Mesothelial cell of epicardium (in vitro differentiated cells): ENCODE measurements around the gene HSPA12B. TPM values are rescaled to one million over a fixed set of nuclear protein-coding genes. Genes with fewer than 3 reads are reported as not detected.

Experiments used
- DNase-seq, 2 experiments: peaks; one replicate each; pipeline ENCODE4 v3.0.0; 2021; ENCODE audit warnings: low spot score in 2 of 2; ENCODE audit not compliant: unreplicated experiment in 2 of 2
- H3K27ac Mint-ChIP-seq: 2 replicates; pipeline ENCODE4 v1.8.0; 2021; ENCODE audit warnings: mixed read lengths
- H3K27me3 Mint-ChIP-seq: 2 replicates; pipeline ENCODE4 v1.8.0; 2021; ENCODE audit warnings: low read depth, mixed read lengths
- H3K36me3 Mint-ChIP-seq: 2 replicates; pipeline ENCODE4 v1.8.0; 2021; ENCODE audit warnings: mixed read lengths
- H3K4me1 Mint-ChIP-seq: 2 replicates; pipeline ENCODE4 v1.8.0; 2021; ENCODE audit warnings: mixed read lengths
- H3K4me3 Mint-ChIP-seq: 2 replicates; pipeline ENCODE4 v1.8.0; 2021; ENCODE audit warnings: mild to moderate bottlenecking, moderate library complexity, mixed read lengths
- H3K9me3 Mint-ChIP-seq: 2 replicates; pipeline ENCODE4 v1.8.0; 2021; ENCODE audit warnings: mixed read lengths
- total RNA-seq: library from RNA; stranded (reverse); gene quantifications from 3 replicates; pipeline ENCODE4 v1.2.1, GENCODE V29; 2021
- TF ChIP-seq, protein P1 (sequence below): fragments of 200-600 bp; sonication (generic); IDR thresholded peaks from one replicate; pipeline ENCODE4 v1.5.0; 2021; ENCODE audit warnings: antibody characterized with exemption; ENCODE audit not compliant: unreplicated experiment

The HSPA12B gene
- total RNA-seq, 1 donor from 2014 or later: 13.0 TPM

DNA sequence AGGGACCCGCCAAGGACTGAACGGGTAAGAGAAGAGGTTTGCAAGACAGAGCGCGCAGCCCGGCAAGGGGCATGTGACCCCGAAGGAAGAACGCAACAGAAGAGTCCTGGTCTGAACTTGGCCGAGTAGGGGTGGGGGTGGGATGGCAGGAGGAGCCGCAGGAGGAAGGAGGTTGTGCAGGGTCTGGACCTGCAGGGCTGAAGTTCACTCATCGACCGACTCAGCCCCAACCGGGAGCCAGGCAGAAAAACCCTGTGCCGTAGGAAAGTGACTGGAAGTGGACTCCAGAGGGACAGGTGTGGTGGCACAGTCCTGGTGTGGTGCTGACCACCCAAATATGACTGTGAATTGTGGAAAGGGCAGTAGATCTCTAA, 19.9 kb downstream of the HSPA12B start:
- peaks cover 4% of the 10 kb centered on the region for H3K4me1 Mint-ChIP-seq
- peak overlapping the region; percentile 31 for H3K4me3 Mint-ChIP-seq
- DNase-seq: no peak
- H3K36me3 Mint-ChIP-seq: peaks cover 2% of the 10 kb centered on the region
- no peaks in the 10 kb centered on the region for H3K9me3 Mint-ChIP-seq
- TF ChIP-seq, protein P1, sequence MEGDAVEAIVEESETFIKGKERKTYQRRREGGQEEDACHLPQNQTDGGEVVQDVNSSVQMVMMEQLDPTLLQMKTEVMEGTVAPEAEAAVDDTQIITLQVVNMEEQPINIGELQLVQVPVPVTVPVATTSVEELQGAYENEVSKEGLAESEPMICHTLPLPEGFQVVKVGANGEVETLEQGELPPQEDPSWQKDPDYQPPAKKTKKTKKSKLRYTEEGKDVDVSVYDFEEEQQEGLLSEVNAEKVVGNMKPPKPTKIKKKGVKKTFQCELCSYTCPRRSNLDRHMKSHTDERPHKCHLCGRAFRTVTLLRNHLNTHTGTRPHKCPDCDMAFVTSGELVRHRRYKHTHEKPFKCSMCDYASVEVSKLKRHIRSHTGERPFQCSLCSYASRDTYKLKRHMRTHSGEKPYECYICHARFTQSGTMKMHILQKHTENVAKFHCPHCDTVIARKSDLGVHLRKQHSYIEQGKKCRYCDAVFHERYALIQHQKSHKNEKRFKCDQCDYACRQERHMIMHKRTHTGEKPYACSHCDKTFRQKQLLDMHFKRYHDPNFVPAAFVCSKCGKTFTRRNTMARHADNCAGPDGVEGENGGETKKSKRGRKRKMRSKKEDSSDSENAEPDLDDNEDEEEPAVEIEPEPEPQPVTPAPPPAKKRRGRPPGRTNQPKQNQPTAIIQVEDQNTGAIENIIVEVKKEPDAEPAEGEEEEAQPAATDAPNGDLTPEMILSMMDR: no peak
- no peak overlapping the region for H3K27ac Mint-ChIP-seq
- peaks cover 50% of the 10 kb centered on the region for H3K27me3 Mint-ChIP-seq

DNA sequence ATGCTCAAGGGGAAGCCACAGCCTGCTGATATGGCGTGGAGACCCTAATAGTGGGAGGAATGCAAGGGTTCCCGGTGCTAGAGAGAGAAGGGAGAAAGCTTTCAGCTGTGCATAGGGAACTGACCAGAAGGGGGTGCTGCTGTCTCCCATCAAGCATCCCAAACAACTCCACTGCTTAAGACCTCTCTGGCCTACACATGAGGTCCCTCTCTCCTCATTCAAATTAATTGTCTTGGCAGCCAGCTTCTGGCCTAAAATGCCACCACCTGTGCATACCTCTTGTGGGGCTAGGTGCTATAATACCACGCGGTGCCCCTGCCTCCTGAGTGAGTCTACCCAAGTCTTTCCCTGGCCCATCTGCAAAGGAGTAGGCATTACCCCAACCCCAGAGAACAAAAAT, 20.6 kb downstream of the HSPA12B start:
- Mint-ChIP-seq H3K4me3 (no peak overlapping the region), H3K27me3 (peaks cover 42% of the 10 kb centered on the region), H3K4me1 (peaks cover 4% of the 10 kb centered on the region), H3K36me3 (peaks cover 4% of the 10 kb centered on the region), H3K27ac (no peak overlapping the region), H3K9me3 (no peaks in the 10 kb centered on the region)
- TF ChIP-seq, protein P1: peak; percentile 39
- peak in 1 of 2 experiments; percentile 60 for DNase-seq

DNA sequence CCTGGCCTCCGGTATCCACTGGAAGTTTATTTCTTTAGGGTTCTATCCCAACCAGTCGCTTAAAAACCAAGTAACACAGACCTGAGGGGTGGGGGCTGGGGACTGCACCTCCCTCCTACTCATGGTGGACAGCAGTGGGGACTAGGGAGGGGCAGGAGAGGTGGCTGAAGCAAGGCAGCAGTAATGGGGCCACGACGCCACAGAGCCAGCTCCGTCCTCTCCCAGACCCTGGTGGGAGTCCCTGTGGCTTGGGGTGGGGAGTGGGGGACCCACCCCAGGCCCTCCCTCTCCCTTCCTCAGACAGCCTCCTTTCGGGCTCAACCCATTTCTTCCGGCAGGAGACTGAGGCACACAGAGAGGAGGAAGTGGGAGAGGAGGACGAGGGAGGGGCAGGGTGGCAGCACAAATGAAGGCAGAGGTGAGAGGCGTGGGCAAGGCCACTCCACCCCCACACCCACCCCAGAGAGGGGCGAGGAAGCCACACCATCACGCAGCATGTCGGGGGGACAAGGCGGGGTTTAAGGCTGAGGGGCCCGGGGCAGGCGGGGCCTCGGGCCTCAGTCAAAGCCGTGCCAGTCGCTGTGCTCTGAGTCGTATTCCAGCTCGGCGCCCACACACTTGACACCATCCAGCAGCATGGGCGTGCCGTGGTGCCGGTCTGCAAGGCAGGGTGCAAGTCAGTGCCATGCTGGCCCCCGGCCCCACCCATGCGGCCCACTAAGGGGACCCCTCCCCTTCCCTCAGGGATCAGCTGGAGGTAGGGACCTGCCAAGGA, 21.2 kb downstream of the HSPA12B start:
- Mint-ChIP-seq H3K36me3 (peaks cover 6% of the 10 kb centered on the region), H3K9me3 (no peaks in the 10 kb centered on the region), H3K27ac (no peak overlapping the region), H3K4me3 (no peak overlapping the region), H3K4me1 (peaks cover 4% of the 10 kb centered on the region), H3K27me3 (peaks cover 36% of the 10 kb centered on the region)
- DNase-seq: no peak
- TF ChIP-seq, protein P1: no peak

DNA sequence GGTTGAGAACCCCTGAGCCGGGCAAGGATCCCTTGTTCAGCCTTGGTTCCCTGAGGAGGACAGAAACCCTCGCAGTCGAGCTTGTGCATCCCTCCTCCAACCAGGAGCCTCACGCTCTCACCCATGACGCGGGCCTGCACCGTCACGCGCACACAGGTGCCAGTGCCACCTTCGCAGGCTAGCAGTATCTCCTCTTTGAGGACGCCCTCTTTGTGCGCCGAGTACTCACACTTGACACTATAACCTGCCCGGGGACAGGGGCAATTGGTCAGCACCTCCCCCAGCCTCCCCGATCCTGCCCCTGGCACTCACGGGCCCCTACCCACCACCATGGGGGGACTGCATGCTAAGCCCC, 21.8 kb downstream of the HSPA12B start:
- H3K9me3 Mint-ChIP-seq: no peaks in the 10 kb centered on the region
- H3K4me3 Mint-ChIP-seq: no peak overlapping the region
- DNase-seq: no peak
- H3K27me3 Mint-ChIP-seq: peaks cover 31% of the 10 kb centered on the region
- H3K36me3 Mint-ChIP-seq: peaks cover 6% of the 10 kb centered on the region
- H3K27ac Mint-ChIP-seq: no peak overlapping the region
- TF ChIP-seq, protein P1: no peak
- peaks cover 4% of the 10 kb centered on the region for H3K4me1 Mint-ChIP-seq

DNA sequence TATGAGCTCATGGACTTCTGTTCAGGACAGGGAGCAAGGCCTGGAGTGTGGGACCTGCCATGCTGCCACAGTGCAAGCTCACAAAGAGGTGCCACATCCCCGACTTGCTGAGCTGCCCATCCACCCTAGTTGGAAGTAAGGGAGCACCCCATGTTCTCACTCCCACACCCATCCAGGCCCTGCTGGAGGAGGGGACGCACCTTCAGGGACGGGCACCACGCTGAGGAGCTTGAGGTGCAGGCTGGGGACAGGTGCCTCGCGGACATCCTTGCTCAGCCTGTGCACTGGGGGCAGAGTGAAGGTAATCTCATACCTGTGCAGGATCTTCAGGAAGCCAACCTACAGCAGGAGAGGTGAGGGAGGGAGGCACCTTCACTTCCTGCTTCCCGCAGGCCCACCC, 22.8 kb downstream of the HSPA12B start:
- TF ChIP-seq, protein P1: no peak
- H3K27me3 Mint-ChIP-seq: peaks cover 22% of the 10 kb centered on the region
- no peaks in the 10 kb centered on the region for H3K4me1 Mint-ChIP-seq
- no peaks in the 10 kb centered on the region for H3K9me3 Mint-ChIP-seq
- no peak overlapping the region for H3K4me3 Mint-ChIP-seq
- peak in 1 of 2 experiments; percentile 7 for DNase-seq
- H3K27ac Mint-ChIP-seq: no peak overlapping the region
- peaks cover 6% of the 10 kb centered on the region for H3K36me3 Mint-ChIP-seq
